Stimulated activated effector memory CD8-positive, alpha-beta T cell treated with anti-CD3 and anti-CD28 coated beads, Interleukin-12 subunit alpha, Interleukin-12 subunit beta, amount 100 ng/mL, for 72 hours (primary cell): ENCODE data around the gene ZNF789.

Experiments
- ATAC-seq: fragments of 150-1000 bp; cut with Tn5 transposase; 2 replicates; pipeline ENCODE4 v1.10.0; 2021
- DNase-seq, 2 donors: peaks; one replicate each; pipeline ENCODE4 v3.0.0; 2021 to 2022; ENCODE audit warnings: low spot score in 2 of 2
- H3K27ac Mint-ChIP-seq: one replicate; pipeline ENCODE4 v1.8.0; 2022; ENCODE audit warnings: mild to moderate bottlenecking, mixed read lengths
- H3K36me3 Mint-ChIP-seq: one replicate; pipeline ENCODE4 v1.8.0; 2022; ENCODE audit warnings: mild to moderate bottlenecking, mixed read lengths
- H3K4me1 Mint-ChIP-seq: one replicate; pipeline ENCODE4 v1.8.0; 2022; ENCODE audit warnings: mixed read lengths
- H3K4me3 Mint-ChIP-seq: one replicate; pipeline ENCODE4 v1.8.0; 2022; ENCODE audit warnings: mild to moderate bottlenecking, mixed read lengths
- H3K9me3 Mint-ChIP-seq: one replicate; pipeline ENCODE4 v1.8.0; 2022; ENCODE audit warnings: mixed read lengths

ZNF789 gene

GRCh38 chr7:99525713-99526440, 53.2 kb downstream of the ZNF789 start:
- ATAC-seq (peak; percentile 34), DNase-seq (no peak)
- no peak overlapping the region for H3K4me3 Mint-ChIP-seq
- H3K36me3 Mint-ChIP-seq = peaks cover 94% of the 10 kb centered on the region
- H3K9me3 Mint-ChIP-seq = peaks cover 2% of the 10 kb centered on the region
- no peaks in the 10 kb centered on the region for H3K4me1 Mint-ChIP-seq
- no peak overlapping the region for H3K27ac Mint-ChIP-seq

GRCh38 chr7:99531354-99531765, 58.7 kb downstream of the ZNF789 start:
- no peak overlapping the region for H3K27ac Mint-ChIP-seq
- H3K9me3 Mint-ChIP-seq = peaks cover 12% of the 10 kb centered on the region
- no peak overlapping the region for H3K4me3 Mint-ChIP-seq
- H3K4me1 Mint-ChIP-seq = no peaks in the 10 kb centered on the region
- DNase-seq = no peak
- no peak for ATAC-seq
- H3K36me3 Mint-ChIP-seq = peaks cover 66% of the 10 kb centered on the region

GRCh38 chr7:99535667-99536066, 63.0 kb downstream of the ZNF789 start:
- DNase-seq (no peak), ATAC-seq (no peak)
- H3K4me3 Mint-ChIP-seq = no peak overlapping the region
- H3K36me3 Mint-ChIP-seq = peaks cover 24% of the 10 kb centered on the region
- H3K4me1 Mint-ChIP-seq = no peaks in the 10 kb centered on the region
- no peak overlapping the region for H3K27ac Mint-ChIP-seq
- peaks cover 16% of the 10 kb centered on the region for H3K9me3 Mint-ChIP-seq
